NB4 (cell line): ENCODE results near the gene NRCAM.

Experiments used
- DNase-seq: peaks from one replicate; pipeline ENCODE4 v3.0.0; 2010; ENCODE audit warnings: low read depth
- H3K4me3 ChIP-seq: one replicate; pipeline ENCODE4 v1.5.1; 2011; ENCODE audit warnings: mild to moderate bottlenecking, low read depth, low read length, moderate library complexity
- MAX ChIP-seq: IDR thresholded peaks from 2 replicates; pipeline ENCODE4 v1.6.1; 2011; ENCODE audit warnings: low read depth, low read length
- MYC ChIP-seq: IDR thresholded peaks from 2 replicates; pipeline ENCODE4 v1.6.1; 2011; ENCODE audit warnings: low read depth, low read length
- POLR2A ChIP-seq: IDR thresholded peaks from 2 replicates; pipeline ENCODE4 v1.6.1; 2011; ENCODE audit warnings: mild to moderate bottlenecking; ENCODE audit not compliant: insufficient read length; ENCODE audit errors: extremely low read depth
- TF ChIP-seq, protein P1 (sequence below): IDR thresholded peaks from one replicate; pipeline ENCODE4 v1.5.1; 2012; ENCODE audit warnings: low read depth, low read length

Gene NRCAM

DNA sequence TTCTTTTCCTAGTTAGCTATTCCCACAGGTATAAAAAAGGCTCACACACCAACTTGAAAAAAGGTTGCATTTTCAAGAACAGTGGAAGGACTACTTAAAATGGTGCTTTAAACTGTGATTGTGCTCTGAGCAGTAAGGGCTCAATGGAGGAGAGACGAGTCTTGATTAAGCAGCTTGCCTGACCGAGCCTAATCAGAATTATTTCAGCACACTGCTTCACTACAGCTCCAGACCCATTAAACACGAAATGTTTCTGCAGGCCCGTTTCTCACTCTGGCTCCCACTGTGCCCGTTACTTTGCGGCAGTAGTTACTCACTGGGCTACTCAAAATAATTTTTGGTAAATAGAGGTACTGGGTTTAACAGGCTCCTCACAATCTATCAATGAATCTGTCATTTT lies 126.0 kb downstream of the NRCAM start:
- H3K4me3 ChIP-seq, result no peak overlapping the region
- no peak for DNase-seq
- TF ChIP-seq, protein P1, sequence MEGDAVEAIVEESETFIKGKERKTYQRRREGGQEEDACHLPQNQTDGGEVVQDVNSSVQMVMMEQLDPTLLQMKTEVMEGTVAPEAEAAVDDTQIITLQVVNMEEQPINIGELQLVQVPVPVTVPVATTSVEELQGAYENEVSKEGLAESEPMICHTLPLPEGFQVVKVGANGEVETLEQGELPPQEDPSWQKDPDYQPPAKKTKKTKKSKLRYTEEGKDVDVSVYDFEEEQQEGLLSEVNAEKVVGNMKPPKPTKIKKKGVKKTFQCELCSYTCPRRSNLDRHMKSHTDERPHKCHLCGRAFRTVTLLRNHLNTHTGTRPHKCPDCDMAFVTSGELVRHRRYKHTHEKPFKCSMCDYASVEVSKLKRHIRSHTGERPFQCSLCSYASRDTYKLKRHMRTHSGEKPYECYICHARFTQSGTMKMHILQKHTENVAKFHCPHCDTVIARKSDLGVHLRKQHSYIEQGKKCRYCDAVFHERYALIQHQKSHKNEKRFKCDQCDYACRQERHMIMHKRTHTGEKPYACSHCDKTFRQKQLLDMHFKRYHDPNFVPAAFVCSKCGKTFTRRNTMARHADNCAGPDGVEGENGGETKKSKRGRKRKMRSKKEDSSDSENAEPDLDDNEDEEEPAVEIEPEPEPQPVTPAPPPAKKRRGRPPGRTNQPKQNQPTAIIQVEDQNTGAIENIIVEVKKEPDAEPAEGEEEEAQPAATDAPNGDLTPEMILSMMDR, result no peak
- TF ChIP-seq MAX (no peak), POLR2A (no peak), MYC (no peak)

DNA sequence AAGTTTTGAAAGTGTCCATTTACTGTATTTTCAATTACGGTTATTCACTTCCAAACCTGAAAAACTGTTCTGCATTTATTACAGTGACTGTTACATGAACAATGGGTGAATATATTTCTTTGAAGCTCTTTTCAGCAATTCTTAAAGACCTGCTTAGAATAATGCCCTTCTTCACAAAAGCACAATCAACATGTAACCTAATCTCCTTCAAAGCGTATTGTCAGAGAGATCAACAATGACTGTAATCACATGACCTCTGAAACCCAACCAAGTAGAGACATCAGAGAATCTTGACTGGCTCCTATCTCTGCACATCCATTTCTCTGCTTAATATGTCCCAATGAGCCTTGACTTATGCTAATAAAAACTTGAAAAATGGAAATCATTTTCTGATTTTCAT lies 126.7 kb downstream of the NRCAM start:
- TF ChIP-seq POLR2A (no peak), MAX (no peak), MYC (no peak)
- TF ChIP-seq, protein P1, result no peak
- H3K4me3 ChIP-seq, result no peak overlapping the region
- no peak for DNase-seq

DNA sequence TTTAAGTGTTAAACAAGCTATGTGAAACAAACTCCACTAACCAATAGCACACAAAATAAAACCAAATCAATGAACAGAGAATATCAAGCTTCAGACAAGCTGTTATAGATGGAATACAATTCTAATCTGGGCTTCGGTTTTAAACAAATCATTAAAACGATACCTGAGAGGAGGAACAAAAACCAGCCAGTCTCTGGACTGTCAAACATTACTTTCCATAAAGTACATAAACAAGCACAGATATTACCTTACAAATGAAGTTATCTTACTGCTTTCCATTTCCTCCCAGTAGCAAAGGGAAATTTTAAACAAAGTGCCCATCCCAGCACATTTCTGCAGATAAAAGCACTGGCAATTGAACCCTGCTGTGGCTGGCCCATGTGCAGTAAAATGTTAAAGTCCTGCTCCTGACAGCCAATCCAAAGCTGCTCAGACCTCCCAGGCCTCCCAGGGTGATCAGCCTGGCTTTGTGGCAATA lies 128.0 kb downstream of the NRCAM start:
- TF ChIP-seq POLR2A (no peak), MAX (no peak), MYC (no peak)
- TF ChIP-seq, protein P1, result no peak
- H3K4me3 ChIP-seq, result no peak overlapping the region
- no peak for DNase-seq

DNA sequence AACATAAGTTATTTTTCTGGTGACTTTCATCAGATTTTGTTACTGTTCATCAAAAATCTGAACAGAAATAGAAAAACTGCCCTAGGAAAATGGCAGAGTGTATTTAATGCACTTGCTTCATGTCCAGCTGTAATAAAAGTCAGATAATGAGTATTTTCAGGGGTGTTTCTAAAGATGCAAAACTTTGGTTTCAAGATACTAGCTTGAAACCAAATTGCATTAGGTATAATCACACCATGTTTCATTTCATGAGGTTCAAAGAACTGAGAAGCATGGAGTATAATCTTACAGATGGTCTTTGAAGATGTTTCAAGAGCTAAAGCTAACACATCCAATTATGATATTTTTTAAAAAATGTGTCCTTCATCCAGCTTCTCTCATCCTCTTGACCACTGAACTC lies 128.9 kb downstream of the NRCAM start:
- DNase-seq, result no peak
- H3K4me3 ChIP-seq, result no peak overlapping the region
- no peak for TF ChIP-seq MYC
- TF ChIP-seq, protein P1, result no peak
- TF ChIP-seq MAX, result no peak
- TF ChIP-seq POLR2A, result no peak

GRCh38 chr7:108326938-108327337 lies 129.3 kb downstream of the NRCAM start:
- DNase-seq, result no peak
- H3K4me3 ChIP-seq, result no peak overlapping the region
- TF ChIP-seq, protein P1, result no peak
- no peak for TF ChIP-seq MAX
- TF ChIP-seq MYC, result no peak
- TF ChIP-seq POLR2A, result no peak
